NCI-H510A (cell line): Measurements from ENCODE around the gene MT3.
"Not testable (repeated sequence)": the region's sequence is repeated elsewhere in the genome, so short reads cannot be mapped to it uniquely, and the experiment has no call there.

Source experiments
- DNase-seq: peaks from one replicate; lab custom pipeline; 2025; lab: John Stamatoyannopoulos, UW

MT3 gene

DNA sequence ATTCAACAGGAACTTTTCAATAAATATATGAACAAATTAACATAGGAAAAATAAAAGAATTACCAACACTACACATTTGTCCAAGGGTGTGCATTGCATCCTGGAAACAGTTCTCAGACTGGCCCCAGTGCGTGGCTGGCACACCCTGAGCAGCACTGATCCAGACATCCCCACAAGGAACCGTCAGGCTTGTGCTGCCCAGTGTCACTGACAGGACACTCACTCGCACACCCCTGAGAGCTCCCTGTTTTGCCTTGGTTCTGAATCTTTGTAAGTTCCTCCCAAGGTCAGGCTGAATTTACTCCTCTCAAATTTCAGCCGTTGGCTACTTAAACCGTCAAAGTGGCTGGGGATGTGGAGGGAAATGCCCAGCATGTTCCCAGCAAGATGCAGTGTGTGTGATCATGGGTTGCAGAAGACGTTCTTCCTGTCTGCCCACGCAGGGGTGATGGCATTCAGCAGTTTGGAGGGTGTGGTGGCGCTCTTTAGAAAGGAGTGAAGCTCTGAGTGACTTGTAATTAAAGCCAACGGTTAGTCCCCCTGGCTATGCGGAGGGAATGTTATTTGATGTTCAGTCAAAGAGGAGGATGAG is 20.8 kb downstream of the MT3 start:
- no peak for DNase-seq

DNA sequence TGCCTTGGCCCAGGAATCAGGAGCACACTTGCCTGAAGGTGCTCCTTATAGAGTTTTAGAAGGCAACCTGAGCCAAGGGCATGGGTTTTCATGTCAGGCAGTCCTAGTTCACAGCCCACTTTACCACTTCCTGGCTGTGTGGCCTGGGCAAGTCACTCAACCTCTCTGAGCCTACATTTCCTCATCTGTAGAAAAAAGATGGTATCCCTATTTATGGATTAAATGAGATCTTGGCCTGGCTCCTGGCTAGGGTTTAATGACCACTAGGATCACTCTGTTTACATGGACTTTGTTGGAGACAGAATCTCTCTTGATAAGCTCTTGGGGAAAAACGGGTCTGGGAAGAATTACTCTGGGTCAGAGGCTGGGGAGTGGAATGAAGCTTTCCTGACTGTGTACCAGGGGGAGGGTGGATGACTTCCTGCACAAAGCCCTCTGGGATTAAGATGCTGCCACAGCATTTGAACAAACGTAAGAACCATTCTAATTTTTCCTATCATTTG is 21.3 kb downstream of the MT3 start:
- DNase-seq: no peak

DNA sequence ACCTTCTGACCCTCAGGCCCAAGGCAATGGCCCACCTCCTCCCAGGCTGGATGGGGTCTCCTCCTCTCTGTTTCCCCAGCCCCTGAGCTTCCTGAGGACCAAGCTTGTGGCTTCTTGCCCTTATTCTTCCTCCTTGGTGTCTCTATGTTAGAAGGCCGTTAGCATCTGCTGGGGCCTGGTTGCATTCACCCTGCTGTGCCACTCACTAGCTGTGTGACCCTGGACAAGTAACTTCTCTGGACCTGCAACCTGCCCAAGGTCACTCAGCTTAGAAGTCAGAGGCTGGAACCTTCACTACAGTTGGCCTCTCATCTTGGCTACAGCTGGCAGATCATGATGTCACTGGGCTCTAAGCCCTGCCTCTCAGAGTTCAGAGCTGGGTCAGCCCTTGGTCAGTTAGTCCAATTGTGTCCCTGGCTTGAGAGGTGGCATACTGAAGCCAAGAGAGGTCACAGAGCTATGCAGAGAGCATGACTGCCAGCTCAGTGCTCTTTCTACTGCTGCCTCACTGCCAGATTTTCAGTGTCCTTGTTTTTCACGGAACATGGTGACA is 22.0 kb downstream of the MT3 start:
- DNase-seq: no peak

DNA sequence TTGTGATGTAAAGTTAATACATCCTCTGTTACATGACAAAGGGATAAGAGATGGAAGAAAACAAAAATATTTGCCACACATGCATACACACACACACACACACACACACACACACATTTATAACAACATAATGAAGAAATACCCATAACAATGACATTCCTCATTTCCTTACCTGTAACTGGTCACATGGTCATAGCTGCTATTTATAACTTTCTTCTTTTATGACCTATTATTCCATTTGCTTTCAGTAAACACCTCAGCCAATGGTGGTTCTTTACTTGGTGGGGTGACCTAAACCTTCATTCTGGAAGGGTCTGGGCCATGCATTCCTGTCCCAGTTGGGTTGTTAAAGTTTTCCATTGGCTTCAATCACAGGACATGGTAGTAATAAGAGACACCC is 24.4 kb downstream of the MT3 start:
- no peak for DNase-seq

DNA sequence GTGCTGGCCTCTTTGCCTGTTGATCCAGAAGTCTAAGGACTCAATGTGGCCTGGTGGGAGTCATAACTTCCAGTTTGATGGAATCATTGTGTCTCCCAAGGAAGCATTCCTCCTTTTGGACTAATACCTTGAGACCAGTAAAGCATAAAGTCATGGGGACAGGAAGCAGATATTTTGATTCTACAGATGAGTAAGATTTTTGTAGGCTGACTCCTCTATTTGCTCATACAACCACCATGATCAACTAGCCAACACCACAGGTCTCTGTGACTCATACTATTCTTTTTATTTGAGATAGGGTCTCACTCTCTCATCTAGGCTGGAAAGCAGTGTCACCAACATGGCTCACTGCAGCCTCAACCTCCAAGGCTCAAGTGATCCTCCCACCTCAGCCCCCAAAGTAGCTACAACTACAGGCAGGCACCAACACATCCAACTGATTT is 25.2 kb downstream of the MT3 start:
- DNase-seq: no peak

DNA sequence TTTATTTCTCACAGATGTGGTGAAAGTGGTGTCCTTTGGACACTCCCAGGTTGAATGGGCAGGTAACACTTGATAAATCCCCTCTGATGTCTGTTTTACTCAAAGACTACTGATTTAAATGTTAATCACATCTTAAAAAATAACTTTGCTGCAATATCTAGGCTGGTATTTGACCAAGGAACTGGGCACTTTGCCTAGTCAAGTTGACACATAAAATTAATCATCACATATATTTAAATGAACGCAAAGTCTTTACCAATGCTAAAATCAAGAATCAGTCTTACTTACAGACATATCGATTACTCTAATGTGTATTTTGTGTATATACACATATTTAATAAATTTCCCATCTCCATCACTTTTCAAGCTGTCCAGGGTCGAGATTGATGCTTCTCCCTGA is 26.0 kb downstream of the MT3 start:
- DNase-seq: no peak

DNA sequence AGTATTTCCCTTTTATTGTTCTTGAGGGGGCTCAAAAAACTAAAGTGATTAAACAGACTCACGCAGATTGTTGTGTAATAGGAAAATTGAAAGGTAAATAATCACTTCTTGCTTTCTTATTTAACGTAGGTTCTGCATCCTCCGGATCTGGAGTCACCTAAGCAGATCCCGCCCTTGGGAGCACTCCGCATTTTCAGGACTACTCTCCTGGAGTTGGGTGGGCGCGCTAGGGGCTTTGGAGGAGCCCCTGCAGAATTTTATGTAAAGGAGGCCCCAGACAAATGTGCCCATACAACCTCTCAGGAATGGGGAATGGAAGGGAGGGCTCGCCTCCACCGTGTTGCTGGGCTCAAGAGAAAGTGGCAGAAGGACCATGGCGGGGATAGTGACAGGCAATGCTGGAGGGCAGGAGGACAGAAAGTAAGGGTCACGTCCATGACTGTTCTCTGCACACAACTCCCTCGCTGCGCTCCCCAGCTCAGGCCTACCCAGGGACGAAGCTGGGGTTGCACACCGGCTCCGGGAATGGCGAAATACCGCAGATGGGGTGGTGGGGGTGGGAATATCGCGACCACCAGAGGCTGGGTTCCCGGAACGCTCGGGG is 27.4 kb downstream of the MT3 start:
- no peak for DNase-seq

DNA sequence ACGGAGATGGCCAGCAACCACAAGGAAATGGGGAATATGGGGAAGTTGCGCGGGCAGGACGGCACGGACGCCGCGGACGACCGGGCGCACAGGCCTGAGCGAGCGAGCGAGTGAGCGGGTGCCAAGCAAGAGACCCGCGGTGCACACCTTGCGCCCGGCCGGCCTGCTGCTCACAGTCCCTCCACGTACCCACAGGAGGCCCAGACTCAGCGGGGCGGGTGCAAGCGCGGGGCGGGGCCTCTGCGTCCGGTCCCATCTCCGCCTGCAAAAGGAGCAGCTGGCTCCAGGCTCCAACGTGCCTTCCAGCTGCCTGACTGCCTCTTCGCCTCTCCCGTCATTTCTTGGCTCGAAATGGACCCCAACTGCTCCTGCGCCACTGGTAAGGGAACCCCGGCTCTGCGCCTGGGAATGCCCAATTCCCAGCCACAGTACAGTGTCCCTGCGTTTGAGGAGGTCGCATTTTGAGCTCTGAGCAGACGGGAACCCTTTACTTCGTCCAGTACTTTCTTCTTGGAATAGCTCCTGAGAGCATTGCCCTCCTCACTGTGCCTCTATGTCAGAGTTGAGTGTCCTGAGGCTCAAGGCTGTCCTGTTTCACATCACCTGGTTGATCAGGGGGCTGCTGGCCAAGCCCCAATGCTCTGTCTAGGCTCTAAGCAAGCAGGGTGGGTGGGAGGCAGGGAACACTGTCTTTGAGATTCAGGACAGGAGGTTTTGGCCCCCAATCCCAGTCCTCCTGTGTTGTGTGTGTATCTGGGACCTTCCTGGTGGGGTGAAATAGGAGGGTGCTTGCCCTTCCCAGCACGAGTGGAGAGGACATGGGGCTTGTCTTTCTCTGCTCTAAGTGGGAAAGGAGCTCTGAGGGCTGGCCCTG is 28.1 kb downstream of the MT3 start:
- DNase-seq: no peak

DNA sequence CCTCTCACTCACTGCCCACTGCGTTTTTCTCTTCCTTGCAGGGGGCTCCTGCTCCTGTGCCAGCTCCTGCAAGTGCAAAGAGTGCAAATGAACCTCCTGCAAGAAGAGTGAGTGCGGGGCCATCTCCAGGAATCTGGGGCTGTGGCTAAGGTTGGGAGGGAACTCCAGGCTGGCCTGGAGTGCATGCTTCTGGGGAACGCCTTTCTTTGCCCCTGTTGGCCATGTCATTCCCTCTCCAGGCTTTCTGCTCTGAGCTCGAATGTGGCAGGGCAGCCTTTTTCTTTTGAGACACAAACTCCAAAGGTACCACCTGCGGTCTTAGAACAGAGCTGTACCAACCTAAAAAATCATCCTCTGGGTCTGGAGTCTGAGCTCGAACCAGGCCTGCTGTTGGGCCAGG is 28.8 kb downstream of the MT3 start:
- no peak for DNase-seq

DNA sequence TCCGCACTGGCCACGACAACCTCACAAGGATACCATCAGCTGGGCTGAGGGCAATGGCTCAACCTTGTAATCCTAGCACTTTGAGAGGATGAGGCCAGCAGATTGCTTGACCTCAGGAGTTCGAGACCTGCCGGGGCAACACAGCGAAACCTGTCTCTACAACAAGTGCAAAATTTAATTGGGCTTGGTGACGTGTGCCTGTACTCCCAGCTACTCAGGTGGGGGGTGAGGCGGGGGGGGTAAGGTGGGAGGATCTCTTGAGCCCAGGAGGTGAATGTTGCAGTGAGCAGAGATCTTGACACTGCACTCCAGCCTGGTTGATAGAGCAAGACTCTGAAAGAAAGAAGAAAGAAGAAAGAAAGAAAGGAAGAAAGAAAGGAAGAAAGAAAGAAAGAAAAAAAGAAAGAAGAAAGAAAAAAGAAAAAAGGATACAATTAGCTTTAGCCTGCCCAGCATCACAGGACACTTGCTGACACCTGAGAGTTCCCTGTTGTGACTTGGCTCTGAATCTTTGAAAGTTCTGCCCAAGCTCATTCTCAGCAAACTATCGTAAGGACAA is 31.1 kb downstream of the MT3 start:
- no peak for DNase-seq

DNA sequence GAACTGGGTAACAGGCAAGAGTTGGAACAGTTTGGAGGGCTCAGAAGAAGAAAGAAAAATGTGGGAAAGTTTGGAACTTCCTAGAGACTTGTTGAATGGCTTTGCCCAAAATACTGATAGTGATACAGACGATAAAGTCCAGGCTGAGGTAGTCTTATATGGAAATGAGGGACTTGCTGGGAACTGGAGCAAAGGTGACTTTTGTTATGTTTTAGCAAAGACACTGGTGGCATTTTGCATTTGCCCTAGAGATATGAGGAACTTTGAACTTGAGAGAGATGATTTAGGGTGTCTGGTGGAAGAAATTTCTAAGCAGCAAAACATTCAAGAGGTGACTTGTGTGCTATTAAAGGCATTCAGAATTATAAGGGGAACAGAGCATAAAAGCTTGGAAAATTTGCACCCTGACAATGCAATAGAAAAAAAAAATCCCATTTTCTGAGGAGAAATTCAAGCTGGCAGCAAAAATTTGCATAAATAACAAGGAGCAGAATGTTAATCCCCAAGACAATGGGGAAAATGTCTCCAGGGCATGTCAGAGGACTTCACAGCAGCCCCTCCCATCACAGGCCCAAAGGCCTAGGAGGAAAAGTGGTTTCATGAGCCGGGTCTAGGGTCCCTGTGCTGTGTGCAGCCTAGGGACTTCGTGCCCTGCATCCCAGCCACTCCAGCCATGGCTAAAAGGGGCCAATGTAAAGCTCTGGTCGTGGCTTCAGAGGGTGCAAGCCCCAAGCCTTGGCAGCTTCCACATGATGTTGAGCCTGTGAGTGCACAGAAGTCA is 32.5 kb downstream of the MT3 start:
- not testable (repeated sequence) for DNase-seq

DNA sequence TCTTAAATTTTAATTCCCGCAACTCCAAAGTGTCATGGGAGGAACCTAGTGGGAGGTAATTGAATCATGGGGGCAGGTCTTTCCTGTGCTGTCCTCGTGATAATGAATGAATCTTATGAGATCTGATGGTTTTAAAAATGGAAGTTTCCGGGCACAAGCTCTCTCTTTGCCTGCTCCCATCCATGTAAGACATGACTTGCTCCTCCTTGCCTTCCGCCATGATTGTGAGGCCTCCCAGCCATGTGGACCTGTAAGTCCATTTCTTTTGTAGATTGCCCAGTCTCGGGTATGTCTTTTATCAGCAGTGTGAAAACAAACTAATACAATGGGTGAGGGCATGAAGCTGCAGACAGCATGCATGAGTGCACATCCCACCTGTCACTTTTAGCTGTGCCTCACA is 33.9 kb downstream of the MT3 start:
- DNase-seq: not testable (repeated sequence)

DNA sequence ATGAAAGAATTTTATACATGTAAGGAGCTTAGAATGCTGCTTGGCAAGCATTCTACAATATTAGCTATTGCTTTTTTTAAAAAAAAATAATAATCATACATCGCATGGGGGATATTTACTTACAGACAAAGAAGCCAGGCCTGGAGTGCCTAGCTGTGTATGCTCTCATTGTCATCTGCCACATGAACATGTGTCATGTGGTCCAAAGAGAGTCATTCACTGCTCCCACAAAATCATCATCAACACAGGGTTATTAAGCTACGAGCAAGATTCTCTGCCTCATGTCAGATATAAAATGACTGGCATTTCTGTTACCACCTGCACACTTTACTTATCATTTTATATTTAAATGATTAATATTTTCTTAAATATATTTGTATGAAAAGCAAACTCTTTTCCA is 34.3 kb downstream of the MT3 start:
- DNase-seq: no peak

DNA sequence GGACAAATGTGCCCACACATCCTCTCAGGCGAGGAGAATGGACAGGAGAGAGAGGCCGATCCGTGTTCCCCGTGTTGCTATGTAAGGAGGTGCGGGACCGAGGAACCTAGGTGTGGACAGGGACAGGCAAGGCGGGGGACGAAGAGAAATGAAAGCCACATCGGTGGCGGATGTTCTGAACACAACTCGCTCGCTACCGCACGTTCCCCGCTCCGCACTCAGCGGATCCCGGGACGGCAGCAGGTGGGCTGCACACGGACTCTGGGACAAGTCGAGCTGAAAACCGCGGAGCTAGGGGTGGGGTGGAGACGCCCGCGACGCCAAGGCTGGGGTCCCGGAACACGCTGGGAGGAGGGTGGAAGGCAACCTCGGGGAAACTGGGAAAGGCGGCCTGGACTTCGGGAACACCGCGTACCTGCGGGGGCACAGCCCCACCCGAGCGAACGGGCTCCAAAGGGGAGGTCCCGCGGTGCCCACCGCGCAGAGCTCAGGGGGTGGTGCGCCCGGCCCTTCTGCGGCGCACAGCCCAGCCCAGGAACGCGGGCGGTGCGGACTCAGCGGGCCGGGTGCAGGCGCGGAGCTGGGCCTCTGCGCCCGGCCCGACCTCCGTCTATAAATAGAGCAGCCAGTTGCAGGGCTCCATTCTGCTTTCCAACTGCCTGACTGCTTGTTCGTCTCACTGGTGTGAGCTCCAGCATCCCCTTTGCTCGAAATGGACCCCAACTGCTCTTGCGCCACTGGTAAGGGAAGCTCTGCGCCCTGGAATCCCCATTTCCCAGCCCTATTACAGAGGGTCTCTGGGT is 36.0 kb downstream of the MT3 start, which contains the start of gene MT1E:
MT1E (plus strand) TSS at position 642 of the 803 bp plus-strand sequence; CDS start at position 713, 71 bp downstream.
- DNase-seq: peak; percentile 66

DNA sequence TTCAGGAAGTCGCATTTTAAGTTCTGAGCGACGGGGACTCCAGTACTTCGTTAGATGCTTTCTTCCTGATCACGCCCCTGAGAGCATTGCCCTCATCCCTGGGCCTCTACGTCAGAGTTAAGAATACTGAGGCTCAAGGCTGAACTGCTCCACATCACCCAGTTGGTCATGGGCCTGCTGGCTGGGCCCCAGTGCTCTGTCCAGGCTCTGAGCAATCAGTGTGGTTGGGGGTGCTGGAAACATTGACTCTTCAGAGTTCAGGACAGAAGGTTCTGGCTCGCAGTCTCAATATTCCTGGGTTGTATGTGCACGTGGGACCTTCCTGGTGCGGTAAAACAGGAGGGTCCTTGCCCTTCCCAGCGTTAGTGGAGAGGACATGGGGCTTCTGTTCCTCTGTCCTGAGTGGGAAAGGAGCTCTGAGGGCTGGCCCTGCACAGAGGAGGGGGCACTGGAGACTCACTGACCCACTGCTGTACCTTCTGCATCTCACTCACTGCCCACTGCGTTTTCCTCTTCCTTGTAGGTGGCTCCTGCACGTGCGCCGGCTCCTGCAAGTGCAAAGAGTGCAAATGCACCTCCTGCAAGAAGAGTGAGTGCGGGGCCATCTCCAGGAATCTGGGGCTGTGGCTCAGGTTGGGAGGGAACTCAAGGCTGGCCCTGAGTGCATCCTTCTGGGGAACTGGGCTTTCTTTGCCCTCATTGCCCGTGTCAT is 36.8 kb downstream of the MT3 start:
- no peak for DNase-seq

DNA sequence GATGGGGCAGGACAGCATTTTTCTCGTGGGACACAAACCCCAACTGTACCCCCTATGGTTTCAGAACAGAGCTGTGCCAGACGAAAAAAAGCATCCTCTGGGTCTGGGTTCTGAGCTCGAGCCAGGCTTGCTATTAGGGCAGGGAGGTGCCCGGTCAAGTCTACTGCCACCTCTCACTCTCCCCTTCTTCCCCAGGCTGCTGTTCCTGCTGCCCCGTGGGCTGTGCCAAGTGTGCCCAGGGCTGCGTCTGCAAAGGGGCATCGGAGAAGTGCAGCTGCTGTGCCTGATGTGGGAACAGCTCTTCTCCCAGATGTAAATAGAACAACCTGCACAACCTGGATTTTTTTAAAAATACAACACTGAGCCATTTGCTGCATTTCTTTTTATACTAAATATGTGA is 37.4 kb downstream of the MT3 start:
- no peak for DNase-seq

DNA sequence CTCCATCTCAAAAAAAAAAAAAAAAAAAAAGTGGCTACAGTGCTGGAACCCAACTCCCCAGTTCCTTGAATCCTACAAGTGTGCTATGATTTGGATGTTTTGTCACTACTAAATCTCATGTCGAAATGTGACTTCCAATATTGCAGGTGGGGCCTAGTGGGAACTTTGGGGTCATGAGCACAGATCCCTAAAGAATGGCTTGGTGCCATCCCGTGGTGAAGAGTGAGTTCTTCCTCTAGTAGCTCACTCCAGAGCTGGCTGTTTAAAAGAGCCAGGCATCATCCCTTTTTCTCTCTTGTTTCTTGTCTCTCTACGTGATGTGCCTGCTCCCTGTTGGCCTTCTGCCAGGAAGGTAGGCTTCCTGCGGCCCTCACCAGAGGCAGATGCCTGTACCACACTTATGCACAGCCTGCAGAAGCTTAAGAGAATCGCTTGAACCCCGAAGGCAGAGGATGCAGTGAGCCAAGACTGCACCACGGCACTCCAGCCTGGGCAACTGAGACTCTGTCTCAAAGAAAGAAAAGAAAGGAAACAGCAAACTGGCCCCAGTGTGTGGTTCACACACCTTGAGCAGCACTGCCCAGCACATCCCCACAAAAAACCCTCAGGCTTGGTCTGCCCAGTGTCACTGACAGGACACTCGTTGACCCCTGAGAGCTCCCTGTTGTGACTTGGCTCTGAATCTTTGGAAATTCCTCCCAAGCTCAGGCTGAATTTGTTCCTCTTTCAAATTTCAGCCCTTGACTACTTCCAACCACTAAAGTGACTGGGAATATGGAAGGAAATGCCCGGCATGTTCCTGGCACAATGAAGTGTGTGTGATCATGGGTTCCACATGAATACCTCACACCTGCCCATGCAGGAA is 39.4 kb downstream of the MT3 start:
- no peak for DNase-seq

DNA sequence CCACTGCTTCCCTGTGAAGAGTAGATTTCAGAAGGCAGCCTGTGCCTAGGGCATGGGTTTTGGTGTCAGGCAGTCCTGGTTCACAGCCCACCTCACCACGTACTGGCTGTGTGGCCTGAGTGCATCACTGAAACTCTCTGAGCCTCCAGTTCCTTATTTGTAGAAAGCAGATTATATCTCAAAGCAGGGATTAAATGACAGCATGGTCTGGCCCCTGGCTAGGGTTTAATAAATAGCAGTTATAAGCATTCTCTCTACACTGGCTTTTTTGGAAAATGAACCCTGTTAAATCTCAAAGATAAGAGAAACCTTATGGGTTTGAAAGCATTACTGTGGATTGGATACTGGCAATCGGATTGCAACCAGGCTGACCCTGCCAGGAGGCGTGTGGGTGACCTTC is 40.2 kb downstream of the MT3 start:
- no peak for DNase-seq

DNA sequence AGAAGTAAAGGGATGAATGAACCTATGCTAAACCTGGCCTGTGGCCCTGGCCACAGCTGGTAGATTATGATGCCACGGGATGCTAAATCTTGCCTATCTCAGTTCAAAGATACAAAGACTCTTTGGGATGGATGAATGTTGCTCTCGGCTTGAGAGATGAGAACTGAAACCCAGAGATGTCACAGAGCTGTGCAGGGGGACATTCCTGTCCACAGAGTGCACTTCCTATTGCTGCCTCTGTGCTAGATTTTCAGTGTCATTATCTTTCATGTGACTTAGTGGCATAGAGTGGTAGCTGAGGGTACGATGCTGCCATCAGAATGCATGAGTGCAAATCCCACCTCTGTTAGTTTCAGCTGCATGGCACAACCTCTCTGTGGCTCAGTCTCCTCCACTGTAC is 40.8 kb downstream of the MT3 start:
- DNase-seq: no peak
